Breast epithelium (tissue), 4 donors: ENCODE measurements around the gene SLC44A2. TPM values are rescaled to one million over a fixed set of nuclear protein-coding genes. Genes with fewer than 3 reads are reported as not detected.
A peak's percentile ranks its signal among the peaks of the same experiment; 100 is the strongest.

Source experiments
- DNase-seq, 2 donors: peaks; one replicate each; pipeline ENCODE4 v3.0.0-alpha.2; 2019; ENCODE audit warnings: low spot score in 2 of 2
- H3K27ac ChIP-seq, 2 donors: fragments of 200-600 bp; sonication (generic) in 1 of 2; one replicate each; pipeline ENCODE4 v1.5.1; 2016 to 2019; ENCODE audit warnings: mild to moderate bottlenecking in 1 of 2
- H3K27me3 ChIP-seq, 2 donors: fragments of 200-600 bp; sonication (generic) in 1 of 2; one replicate each; pipeline versions ENCODE4 v1.5.1 to v1.6.0; 2017 to 2019; ENCODE audit warnings: control low read depth in 1 of 2, mild to moderate bottlenecking in 1 of 2
- H3K36me3 ChIP-seq: fragments of 200-600 bp; one replicate; pipeline ENCODE4 v1.5.1; 2019
- H3K4me1 ChIP-seq, 2 donors: fragments of 200-600 bp; sonication (generic); one replicate each; pipeline ENCODE4 v1.5.1; 2016 to 2019; ENCODE audit warnings: control low read depth in 1 of 2
- H3K4me3 ChIP-seq, 3 donors: fragments of 200-600 bp; sonication (generic); 1 replicate in 2 of 3; 2 replicates in 1 of 3; pipeline ENCODE4 v1.5.1; 2016 to 2019; ENCODE audit warnings: mild to moderate bottlenecking in 3 of 3, moderate library complexity in 2 of 3
- H3K9me3 ChIP-seq, 2 donors: fragments of 200-600 bp; sonication (generic) in 1 of 2; one replicate each; pipeline ENCODE4 v1.5.1; 2016 to 2019; ENCODE audit warnings: control low read depth in 1 of 2
- CTCF ChIP-seq, 3 donors: fragments of 450-650 bp; IDR thresholded peaks; one replicate each; pipeline ENCODE4 v1.5.1; 2016 to 2017; ENCODE audit warnings: antibody characterized with exemption in 3 of 3, mild to moderate bottlenecking in 3 of 3, moderate library complexity in 3 of 3
- POLR2A ChIP-seq: fragments of 450-650 bp; IDR thresholded peaks from one replicate; pipeline ENCODE4 v1.6.1; 2016; ENCODE audit warnings: antibody characterized with exemption, mild to moderate bottlenecking, moderate library complexity
- POLR2AphosphoS5 ChIP-seq, 3 donors: sonication (generic); formaldehyde crosslinking; IDR thresholded peaks; one replicate each; pipeline ENCODE4 v1.6.1; 2017; ENCODE audit warnings: antibody characterized with exemption in 3 of 3
- intact Hi-C: fragments of 100-400 bp; cut with DNase I; formaldehyde crosslinking; loops from one replicate; pipeline ENCODE4 v1.15.1; 2023; ENCODE audit warnings: low total_unique reads
- total RNA-seq, 3 donors: library from RNA; depleted of rRNA; stranded (reverse); fragments of >200 nt; gene quantifications; one replicate each; pipeline ENCODE4 v1.1.0, GENCODE V29; 2016

SLC44A2 gene
- total RNA-seq, 3 donors from 2014 or later, result 63.0 to 92.5 (median 67.5) TPM

GRCh38 chr19:10642473-10643171 is 17.3 kb downstream of the SLC44A2 start:
- intact Hi-C loops, result no loop called here
- no peak for TF ChIP-seq POLR2AphosphoS5 (IDR thresholded peaks at IDR 0.05)
- TF ChIP-seq POLR2A, result no peak
- TF ChIP-seq CTCF (IDR thresholded peaks at IDR 0.05), result no peak
- DNase-seq, result no peak
- peaks cover 11 to 13% of the 10 kb centered on the region in 2 donors for H3K4me1 ChIP-seq
- H3K36me3 ChIP-seq, result no peaks in the 10 kb centered on the region
- H3K9me3 ChIP-seq, result no peaks in the 10 kb centered on the region
- H3K27me3 ChIP-seq, result no peaks in the 10 kb centered on the region
- peak overlapping the region; percentile 84 to 89 for H3K27ac ChIP-seq
- H3K4me3 ChIP-seq, result no peak overlapping the region

GRCh38 chr19:10643172-10643967 is 18.0 kb downstream of the SLC44A2 start:
- no peak for DNase-seq
- H3K4me1 ChIP-seq, result peaks cover 11 to 13% of the 10 kb centered on the region in 2 donors
- no peaks in the 10 kb centered on the region for H3K36me3 ChIP-seq
- H3K27ac ChIP-seq, result peak overlapping the region; percentile 84 to 89
- TF ChIP-seq CTCF (IDR thresholded peaks at IDR 0.05) (no peak), POLR2AphosphoS5 (IDR thresholded peaks at IDR 0.05) (no peak), POLR2A (no peak)
- intact Hi-C loops, result no loop called here
- H3K9me3 ChIP-seq, result no peaks in the 10 kb centered on the region
- no peak overlapping the region for H3K4me3 ChIP-seq
- no peaks in the 10 kb centered on the region for H3K27me3 ChIP-seq

- Histone ChIP-seq H3K27ac (peak overlapping the region; percentile 84 to 89), H3K4me3 (peak overlapping the region in 1 of 3 donors; percentile 10), H3K4me1 (peaks cover 11 to 13% of the 10 kb centered on the region in 2 donors), H3K9me3 (no peaks in the 10 kb centered on the region), H3K27me3 (no peaks in the 10 kb centered on the region), H3K36me3 (no peaks in the 10 kb centered on the region)
- intact Hi-C loops, result no loop called here
- DNase-seq, result no peak
- no peak for TF ChIP-seq POLR2A
- no peak for TF ChIP-seq POLR2AphosphoS5 (IDR thresholded peaks at IDR 0.05)
- no peak for TF ChIP-seq CTCF (IDR thresholded peaks at IDR 0.05)
Measured at GRCh38 chr19:10643968-10644259, 18.6 kb downstream of the SLC44A2 start.

- H3K27ac ChIP-seq, result peak overlapping the region; percentile 84 to 89
- intact Hi-C loops, result no loop called here
- H3K36me3 ChIP-seq, result no peaks in the 10 kb centered on the region
- H3K4me3 ChIP-seq, result peak overlapping the region in 1 of 3 donors; percentile 10
- no peaks in the 10 kb centered on the region for H3K9me3 ChIP-seq
- peak; percentile 82 to 88 for DNase-seq
- H3K27me3 ChIP-seq, result no peaks in the 10 kb centered on the region
- H3K4me1 ChIP-seq, result peaks cover 11 to 13% of the 10 kb centered on the region in 2 donors
- TF ChIP-seq POLR2A (no peak), POLR2AphosphoS5 (IDR thresholded peaks at IDR 0.05) (peak in 2 of 3 donors; percentile 49 to 55), CTCF (IDR thresholded peaks at IDR 0.05) (peak; percentile 80 to 98 (median 93))
Measured at GRCh38 chr19:10644260-10645007, 19.1 kb downstream of the SLC44A2 start.
